BE2C (cell line): ENCODE results near the gene GPR42.

Source experiments
- DNase-seq: peaks from one replicate; pipeline ENCODE4 v3.0.0-alpha.2; 2020
- H3K27me3 ChIP-seq: fragments of 250-450 bp; sonication (Bioruptor Pico); 2 replicates; pipeline ENCODE4 v1.5.1; 2020; ENCODE audit warnings: mild to moderate bottlenecking
- H3K36me3 ChIP-seq: fragments of 250-450 bp; sonication (Bioruptor Pico); 2 replicates; pipeline ENCODE4 v1.5.1; 2020; ENCODE audit warnings: mild to moderate bottlenecking
- H3K4me1 ChIP-seq: fragments of 250-450 bp; sonication (Bioruptor Pico); 2 replicates; pipeline ENCODE4 v1.5.1; 2020
- H3K4me3 ChIP-seq: 2 replicates; pipeline ENCODE4 v1.5.1; 2011; ENCODE audit warnings: low read depth, low read length
- H3K9me3 ChIP-seq: fragments of 250-450 bp; sonication (Bioruptor Pico); 2 replicates; pipeline ENCODE4 v1.5.1; 2020
- CTCF ChIP-seq: IDR thresholded peaks from 2 replicates; pipeline ENCODE4 v1.5.1; 2012; ENCODE audit warnings: mild to moderate bottlenecking, low read depth, low read length

The GPR42 gene

GRCh38 chr19:35330475-35330874 is 40.4 kb upstream of the GPR42 start:
- Histone ChIP-seq H3K27me3 (peaks cover 3% of the 10 kb centered on the region), H3K36me3 (no peaks in the 10 kb centered on the region), H3K4me3 (no peak overlapping the region), H3K9me3 (no peaks in the 10 kb centered on the region), H3K4me1 (no peaks in the 10 kb centered on the region)
- DNase-seq: no peak
- TF ChIP-seq CTCF: no peak

- Histone ChIP-seq H3K9me3 (no peaks in the 10 kb centered on the region), H3K36me3 (no peaks in the 10 kb centered on the region), H3K27me3 (no peaks in the 10 kb centered on the region; the same call in 1 of the 2 replicates), H3K4me3 (no peak overlapping the region), H3K4me1 (no peaks in the 10 kb centered on the region)
- TF ChIP-seq CTCF: no peak
- no peak for DNase-seq
Measured at GRCh38 chr19:35331551-35332214, 39.2 kb upstream of the GPR42 start.

- TF ChIP-seq CTCF: no peak
Measured at GRCh38 chr19:35332817-35333216, 38.1 kb upstream of the GPR42 start.

GRCh38 chr19:35334144-35334753 is 36.6 kb upstream of the GPR42 start:
- H3K36me3 ChIP-seq: no peaks in the 10 kb centered on the region
- TF ChIP-seq CTCF: no peak
- no peak overlapping the region for H3K4me3 ChIP-seq
- no peaks in the 10 kb centered on the region for H3K9me3 ChIP-seq
- no peaks in the 10 kb centered on the region for H3K4me1 ChIP-seq
- no peak for DNase-seq
- no peaks in the 10 kb centered on the region for H3K27me3 ChIP-seq

More at GRCh38 chr19:35332817-35333216, 38.1 kb upstream of the GPR42 start:
- no peak for DNase-seq
- H3K4me3 ChIP-seq: no peak overlapping the region
- no peaks in the 10 kb centered on the region for H3K9me3 ChIP-seq
- no peaks in the 10 kb centered on the region for H3K4me1 ChIP-seq
- H3K36me3 ChIP-seq: no peaks in the 10 kb centered on the region
- H3K27me3 ChIP-seq: no peaks in the 10 kb centered on the region

- H3K27me3 ChIP-seq: no peaks in the 10 kb centered on the region
- no peak overlapping the region for H3K4me3 ChIP-seq
- no peak for DNase-seq
- no peaks in the 10 kb centered on the region for H3K9me3 ChIP-seq
- H3K4me1 ChIP-seq: no peaks in the 10 kb centered on the region
- no peak for TF ChIP-seq CTCF
- no peaks in the 10 kb centered on the region for H3K36me3 ChIP-seq
Measured at GRCh38 chr19:35336166-35336955, 34.5 kb upstream of the GPR42 start.
